Activated gamma-delta T cell treated with Interleukin-2 at 50 U/mL for 16 hours (primary cell): Measurements from ENCODE around the gene TMEM145.
A peak's percentile ranks its signal among the peaks of the same experiment; 100 is the strongest.

Experiments
- DNase-seq: peaks from one replicate; pipeline ENCODE4 v3.0.0-alpha.2; 2020

TMEM145 gene

DNA sequence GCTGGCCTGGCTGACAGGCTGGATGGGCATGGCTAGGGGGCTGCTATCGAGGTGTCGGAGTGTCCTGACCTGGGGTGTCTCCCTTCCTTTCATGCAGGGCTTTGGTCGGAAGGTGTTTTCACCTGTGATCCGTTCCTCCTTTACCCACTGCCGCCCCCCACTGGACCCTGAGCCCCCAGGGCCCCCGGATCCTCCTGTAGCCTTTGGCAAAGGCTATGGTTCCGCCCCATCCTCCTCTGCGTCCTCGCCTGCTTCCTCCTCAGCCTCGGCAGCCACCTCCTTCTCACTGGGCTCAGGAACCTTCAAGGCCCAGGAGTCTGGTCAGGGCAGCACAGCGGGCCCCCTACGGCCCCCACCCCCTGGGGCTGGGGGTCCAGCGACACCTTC, 23.0 kb upstream of the TMEM145 start:
- no peak for DNase-seq

DNA sequence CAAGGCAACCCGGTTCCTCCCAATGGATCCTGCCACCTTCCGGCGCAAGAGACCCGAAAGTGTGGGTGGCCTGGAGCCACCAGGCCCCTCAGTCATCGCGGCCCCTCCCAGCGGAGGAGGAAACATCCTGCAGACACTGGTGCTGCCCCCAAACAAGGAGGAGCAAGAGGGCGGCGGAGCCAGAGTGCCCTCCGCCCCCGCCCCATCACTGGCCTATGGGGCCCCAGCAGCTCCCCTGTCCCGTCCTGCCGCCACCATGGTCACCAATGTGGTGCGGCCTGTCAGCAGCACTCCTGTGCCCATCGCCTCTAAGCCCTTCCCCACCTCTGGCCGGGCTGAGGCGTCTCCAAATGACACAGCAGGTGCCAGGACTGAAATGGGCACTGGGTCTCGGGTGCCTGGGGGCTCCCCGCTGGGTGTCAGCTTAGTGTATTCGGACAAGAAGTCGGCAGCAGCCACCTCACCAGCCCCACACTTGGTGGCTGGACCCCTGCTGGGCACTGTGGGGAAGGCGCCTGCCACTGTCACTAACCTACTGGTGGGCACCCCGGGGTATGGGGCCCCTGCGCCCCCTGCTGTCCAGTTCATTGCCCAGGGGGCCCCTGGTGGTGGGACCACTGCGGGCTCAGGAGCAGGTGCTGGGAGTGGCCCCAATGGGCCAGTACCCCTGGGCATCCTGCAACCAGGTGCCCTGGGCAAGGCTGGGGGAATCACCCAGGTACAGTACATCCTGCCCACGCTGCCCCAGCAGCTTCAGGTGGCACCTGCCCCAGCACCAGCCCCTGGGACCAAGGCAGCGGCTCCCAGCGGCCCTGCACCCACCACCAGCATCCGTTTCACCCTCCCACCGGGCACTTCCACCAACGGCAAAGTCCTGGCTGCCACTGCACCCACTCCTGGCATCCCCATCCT, 22.3 kb upstream of the TMEM145 start:
- DNase-seq: peak; percentile 67

DNA sequence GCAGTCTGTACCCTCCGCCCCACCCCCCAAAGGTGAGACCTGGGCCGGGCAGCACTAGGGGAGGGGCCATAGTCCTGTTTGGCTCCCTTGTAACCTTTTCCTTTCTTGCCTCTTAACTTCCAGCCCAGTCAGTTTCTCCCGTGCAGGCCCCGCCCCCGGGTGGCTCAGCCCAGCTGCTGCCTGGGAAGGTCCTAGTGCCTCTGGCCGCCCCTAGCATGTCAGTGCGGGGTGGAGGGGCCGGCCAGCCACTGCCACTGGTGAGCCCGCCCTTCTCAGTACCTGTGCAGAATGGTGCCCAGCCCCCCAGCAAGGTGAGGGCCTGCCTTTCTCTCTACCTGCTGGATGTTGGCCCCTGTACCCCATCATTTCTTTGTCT, 21.7 kb upstream of the TMEM145 start:
- DNase-seq: no peak

DNA sequence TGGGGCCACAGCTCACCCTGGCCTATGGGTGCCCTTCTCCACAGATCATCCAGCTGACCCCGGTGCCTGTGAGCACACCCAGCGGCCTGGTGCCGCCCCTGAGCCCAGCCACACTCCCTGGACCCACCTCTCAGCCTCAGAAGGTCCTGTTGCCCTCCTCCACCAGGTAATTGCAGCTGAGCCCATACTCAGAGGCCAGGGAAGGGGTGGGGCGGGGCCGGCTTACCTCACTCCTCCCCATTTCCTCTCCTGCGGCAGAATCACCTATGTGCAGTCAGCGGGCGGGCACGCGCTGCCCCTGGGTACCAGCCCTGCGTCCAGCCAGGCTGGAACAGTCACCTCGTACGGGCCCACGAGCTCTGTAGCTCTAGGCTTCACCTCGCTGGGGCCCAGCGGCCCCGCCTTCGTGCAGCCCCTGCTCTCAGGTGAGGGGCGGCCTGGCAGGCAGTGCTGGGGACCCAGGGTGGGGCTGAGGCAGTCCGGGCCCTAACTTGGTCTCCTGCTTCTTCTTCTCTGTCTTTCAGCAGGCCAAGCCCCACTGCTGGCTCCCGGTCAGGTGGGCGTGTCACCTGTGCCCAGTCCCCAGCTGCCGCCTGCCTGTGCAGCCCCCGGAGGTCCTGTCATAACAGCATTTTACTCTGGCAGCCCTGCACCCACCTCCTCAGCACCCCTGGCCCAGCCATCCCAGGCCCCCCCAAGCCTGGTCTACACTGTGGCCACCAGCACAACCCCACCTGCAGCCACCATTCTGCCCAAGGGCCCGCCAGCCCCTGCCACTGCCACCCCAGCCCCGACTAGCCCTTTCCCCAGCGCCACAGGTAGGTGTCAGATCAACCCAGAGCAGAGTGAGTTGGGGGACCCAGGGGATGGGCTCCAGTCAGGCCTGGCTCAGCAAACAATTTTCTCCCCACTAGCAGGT, 20.8 kb upstream of the TMEM145 start:
- no peak for DNase-seq

DNA sequence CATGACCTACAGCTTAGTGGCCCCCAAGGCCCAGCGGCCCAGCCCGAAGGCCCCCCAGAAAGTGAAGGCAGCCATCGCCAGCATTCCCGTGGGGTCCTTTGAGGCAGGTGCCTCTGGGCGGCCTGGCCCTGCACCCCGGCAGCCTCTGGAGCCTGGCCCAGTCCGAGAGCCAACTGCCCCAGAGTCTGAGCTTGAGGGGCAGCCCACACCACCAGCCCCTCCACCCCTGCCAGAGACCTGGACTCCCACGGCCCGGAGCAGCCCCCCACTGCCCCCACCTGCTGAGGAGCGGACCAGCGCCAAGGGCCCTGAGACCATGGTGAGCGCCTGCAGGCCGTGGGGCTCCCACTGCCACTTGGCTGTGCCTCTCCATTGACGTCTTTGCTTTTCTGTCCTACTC, 20.1 kb upstream of the TMEM145 start:
- no peak for DNase-seq

DNA sequence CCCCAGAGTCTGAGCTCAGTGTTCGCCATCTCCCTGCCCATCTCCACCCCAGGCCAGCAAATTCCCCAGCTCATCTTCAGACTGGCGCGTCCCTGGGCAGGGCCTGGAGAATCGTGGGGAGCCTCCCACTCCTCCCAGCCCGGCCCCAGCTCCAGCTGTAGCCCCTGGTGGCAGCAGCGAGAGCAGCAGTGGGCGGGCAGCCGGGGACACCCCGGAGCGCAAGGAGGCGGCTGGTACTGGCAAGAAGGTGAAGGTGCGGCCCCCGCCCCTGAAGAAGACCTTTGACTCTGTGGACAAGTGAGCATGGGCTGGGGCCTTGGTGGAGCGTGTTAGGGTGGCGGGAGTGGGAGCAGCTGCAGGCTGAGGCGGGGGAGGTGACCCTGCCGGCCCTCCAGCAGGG, 19.6 kb upstream of the TMEM145 start:
- no peak for DNase-seq

DNA sequence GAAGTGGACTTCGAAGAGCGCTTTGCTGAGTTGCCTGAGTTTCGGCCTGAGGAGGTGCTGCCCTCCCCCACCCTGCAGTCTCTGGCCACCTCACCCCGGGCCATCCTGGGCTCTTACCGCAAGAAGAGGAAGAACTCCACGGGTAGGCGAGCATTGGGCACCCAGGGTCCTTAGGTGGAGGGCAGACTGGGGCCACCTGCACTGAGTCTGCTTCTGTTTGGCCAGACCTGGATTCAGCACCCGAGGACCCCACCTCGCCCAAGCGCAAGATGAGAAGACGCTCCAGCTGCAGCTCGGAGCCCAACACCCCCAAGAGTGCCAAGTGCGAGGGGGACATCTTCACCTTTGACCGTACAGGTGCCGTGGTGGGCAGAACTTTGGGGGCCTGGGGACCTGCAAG, 19.2 kb upstream of the TMEM145 start:
- no peak for DNase-seq

DNA sequence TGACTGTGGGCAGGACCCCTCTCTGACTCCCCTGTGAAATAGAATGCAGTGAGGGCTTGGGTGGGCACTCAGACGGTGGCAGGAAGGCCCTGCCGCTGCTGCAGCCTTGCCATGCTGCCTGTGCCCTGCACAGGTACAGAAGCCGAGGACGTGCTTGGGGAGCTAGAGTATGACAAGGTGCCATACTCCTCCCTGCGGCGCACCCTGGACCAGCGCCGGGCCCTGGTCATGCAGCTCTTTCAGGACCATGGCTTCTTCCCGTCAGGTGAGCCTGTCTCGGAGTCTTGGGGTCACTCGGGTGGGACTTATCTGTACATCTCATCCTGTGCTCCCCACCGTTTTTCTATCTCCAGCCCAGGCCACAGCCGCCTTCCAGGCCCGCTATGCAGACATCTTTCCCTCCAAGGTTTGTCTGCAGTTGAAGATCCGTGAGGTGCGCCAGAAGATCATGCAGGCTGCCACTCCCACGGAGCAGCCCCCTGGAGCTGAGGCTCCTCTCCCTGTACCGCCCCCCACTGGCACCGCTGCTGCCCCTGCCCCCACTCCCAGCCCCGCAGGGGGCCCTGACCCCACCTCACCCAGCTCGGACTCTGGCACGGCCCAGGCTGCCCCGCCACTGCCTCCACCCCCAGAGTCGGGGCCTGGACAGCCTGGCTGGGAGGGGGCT, 18.5 kb upstream of the TMEM145 start:
- no peak for DNase-seq

DNA sequence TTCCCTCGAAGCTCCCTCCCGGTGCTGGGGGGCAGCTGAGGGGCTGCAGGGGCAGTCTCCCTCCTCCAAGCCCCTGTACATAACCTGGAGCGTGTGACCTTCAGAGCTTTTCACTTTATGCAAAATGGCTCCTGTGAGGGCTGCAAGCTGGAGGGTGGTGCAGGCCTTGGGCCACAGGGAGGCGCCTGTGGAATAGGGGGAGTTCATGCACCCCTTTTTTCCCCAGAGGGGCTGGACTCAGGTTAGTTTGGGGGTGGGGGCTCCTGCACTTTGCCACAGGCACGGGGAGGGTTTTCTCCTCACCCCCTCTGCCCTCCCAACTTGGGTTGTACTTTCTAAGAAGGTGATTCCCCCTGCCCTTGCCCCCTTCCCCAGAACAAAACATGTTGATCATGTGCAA, 17.8 kb upstream of the TMEM145 start:
- DNase-seq: no peak

DNA sequence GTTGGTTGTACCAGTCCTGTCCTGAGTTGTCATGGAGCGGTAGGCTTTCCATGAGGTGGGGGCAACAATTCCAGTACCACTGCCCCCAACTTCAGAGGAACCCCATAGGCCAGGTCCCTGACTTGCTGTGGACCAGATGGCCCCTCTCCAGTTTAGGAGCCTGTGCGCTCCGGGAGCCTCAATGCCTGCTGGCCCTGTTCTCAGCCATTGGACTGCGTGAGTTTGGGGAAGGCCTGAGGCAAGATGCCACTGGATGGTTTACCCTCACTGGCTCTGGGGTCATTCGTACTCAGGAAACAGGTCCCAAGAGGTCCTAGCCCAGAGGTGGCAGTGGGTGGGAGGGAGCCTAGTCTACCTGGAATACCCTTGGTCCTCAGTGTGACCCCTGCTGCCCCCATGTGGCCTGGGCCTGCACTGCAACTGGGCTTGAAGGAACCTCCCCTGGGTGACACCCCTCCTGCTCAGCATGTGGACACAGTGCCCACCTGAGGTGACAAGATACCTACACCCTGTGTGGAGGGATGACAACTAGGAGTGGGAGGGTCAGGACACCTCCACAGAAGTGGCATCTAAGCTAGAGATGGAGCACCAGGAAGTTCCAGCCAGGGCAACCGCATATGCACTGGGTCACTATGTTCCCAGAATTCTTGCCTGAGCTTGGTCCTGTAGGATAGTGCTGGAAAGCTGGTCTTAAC, 17.1 kb upstream of the TMEM145 start:
- DNase-seq: peak; percentile 94

DNA sequence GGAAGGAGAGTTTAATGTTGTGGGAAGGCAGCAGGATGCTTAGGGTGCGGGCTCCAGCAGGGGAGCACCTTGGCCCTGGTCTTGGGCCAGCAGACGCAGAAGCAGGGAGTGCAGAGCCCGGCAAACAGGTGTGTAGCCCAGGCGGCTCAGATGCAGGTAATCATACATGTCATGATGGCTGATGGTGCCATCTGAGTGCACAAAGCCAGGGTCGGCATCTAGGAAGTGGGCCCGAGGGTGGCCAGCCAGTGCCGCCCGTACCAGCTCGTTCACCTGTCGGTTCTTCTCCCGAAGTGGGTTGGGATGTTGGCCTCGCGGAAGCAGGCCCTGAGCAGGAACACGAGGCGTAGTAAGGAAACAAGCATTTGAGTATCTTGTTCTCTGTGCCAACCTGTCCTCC, 16.1 kb upstream of the TMEM145 start:
- DNase-seq: no peak

DNA sequence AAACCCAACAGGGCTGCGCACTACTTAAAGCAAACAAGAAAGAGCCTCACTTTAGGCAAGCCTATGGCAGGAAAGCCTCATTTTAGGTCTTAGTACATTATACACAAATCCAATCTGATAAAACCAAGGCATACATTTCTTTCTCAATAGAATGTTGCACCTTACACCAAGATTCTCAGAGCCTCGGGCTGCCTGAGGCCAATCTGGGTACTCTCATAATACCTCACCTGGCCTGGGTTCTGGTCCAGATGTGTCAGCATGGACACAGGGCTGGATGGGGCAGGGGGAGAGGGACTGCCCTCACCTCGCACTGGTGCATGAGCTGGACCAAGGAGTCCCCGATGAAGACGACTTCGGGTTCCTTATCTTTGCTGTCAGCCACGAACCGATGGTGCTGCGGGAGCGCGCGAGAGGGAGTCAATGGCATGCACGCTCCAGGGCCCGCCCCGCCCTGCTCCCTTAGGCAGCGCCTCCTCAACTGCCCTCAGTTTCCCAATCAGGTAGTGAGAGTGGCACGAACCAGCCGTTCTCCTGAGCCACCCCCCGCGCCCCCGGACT, 11.4 kb upstream of the TMEM145 start, which contains the start of gene PRR19:
Gene PRR19 (plus strand): TSS at position 487 of the 558 bp plus-strand sequence. CDS start 7,453 bp downstream, outside the sequence.
- no peak for DNase-seq

DNA sequence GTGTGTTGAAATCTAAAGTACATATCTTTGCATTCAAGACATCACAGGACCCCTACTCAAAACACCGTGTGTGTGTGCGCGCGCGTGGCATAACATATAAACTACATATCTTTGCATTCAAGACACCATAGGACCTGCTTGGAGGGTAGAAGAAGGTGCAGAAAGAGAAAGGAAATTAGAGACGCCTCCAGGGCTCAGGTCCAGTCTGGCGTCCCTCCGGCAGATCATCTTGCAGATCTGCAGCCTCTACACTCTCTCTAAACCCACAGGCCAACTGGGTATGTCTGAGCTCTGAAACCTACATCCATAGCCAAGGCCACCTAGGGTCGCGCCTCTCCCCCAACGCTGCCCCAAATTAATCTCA, 10.0 kb upstream of the TMEM145 start:
- no peak for DNase-seq

DNA sequence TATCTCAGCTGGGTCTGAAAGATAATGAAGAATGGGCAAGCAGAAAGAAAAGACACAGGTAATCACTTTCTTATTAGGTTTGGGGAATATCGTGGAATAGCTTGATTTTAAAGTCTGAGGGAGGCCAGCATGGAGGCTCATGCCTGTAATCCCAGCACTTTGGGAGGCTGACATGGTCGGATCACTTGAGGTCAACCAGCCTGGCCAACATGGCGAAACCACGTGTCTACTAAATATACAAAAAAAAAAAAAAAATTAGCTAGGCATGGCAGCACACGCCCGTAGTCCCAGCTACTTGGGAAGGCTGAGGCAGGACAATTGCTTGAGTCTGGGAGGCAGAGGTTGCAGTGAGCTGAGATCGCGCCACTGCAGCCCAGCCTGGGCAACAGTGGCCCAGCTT, 9.2 kb upstream of the TMEM145 start:
- no peak for DNase-seq

DNA sequence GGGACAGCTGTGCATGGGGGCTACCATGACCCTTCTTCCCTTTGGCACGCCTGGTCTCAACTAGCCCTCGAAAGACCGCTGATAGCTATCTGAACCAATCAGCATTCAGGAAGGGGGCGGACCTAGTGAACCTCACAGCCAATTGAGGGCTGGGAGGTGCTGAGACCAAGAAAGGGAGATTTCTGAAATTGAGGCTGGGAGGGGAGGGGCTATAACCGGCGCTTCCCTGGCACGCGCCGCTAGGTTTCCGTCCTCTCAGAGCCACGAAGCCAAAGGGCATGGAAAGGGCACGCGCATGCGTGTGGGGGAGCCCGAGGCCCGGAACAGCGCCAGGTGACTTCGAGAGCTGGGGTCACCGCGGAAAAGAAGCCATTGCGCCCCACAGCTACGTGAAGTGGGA, 6.5 kb upstream of the TMEM145 start:
- no peak for DNase-seq

DNA sequence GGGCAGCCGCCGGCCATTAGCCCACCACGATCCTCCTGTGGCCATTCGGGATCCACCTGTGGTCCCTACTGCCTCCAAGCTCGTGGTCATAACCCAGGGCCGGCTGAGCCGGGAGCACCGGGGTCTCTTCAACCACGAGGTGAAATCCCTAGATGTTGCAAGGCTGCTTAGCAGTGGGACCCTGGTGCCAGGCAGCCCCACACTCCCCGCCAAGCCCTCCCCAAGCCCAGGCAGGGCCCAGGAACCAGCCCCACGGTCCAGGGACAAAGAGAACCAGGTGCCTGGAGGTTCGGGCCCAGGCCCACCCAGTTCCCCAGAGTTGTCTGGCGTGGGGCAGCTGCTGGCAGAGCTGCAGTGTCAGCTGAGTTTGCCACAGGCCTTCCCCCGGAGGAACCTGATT, 3.4 kb upstream of the TMEM145 start:
- no peak for DNase-seq

DNA sequence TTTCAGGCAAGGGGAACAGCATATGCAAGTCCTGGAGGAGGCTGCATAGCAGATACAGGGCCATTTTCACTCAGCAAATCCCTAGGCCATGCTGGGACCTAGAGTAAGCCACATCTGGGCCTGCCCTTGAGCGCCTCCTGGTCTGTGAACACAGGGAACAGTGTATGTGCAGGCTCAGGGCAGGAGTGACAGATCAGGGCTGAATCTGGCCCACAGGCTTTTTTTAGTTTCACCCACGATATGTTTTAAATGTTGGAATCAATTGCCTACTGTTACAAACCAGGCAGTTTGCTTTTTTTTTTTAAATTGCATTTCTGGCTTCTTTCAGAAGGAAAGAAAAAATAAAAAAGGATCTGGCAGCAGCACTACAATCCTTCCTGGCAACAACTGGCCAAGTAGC, 1.5 kb upstream of the TMEM145 start:
- no peak for DNase-seq

DNA sequence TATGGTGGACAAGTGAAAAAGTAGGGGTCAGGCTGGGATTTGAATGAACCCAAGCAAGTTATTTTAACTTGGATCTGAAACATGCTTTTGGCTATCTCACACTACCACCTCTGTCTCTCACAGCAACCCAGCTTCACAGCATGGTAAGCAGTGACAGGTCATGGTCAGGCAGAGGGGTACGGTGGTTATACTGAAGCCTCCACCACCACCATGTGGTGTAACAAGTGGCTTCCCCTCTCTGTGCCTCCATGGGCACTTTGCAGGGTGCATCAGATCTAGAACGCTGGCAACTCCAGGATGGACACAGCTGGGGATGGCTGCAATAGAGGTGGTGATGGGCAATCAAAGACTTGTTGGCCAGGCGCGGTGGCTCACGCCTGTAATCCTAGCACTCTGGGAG, 739 bp upstream of the TMEM145 start:
- DNase-seq: no peak

DNA sequence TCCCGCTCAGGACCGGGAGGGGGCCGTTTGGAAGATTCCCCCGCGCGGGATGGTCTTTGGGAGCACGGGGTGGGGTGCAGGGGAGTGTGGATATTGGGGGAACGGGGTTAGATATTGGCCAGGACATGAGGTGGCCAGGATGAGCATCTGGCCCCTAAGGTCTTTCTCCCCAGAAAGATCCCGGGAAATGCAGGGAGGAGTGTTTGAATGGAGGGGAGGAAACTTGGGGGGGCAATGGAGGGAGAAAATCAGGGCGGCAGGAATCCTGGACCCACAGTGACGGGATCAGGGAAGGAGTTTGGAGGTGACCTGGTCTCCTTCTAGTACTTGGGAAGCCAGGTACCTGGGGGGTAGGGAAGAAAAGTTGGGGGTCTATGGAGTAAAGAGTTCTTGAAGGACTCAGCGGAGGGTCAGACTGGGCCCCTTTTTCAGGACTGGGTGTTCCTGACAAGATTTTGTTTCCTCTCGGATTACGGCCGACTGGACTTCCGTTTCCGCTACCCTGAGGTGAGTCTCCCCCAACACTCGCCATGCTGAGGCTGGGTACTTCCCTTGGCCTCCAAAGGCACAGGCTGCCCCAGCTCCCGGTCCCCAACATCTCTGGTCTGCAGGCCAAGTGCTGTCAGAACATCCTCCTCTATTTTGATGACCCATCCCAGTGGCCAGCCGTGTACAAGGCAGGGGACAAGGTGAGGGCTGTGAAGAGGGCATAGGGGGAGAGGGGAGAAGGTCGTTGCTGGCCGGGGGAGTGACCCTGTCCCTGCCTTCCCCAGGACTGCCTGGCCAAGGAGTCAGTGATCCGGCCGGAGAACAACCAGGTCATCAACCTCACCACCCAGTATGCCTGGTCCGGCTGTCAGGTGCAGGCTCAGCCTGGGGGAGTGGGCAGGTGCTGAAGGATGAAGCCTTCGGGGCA, 989 bp downstream of the TMEM145 start:
- DNase-seq: no peak

DNA sequence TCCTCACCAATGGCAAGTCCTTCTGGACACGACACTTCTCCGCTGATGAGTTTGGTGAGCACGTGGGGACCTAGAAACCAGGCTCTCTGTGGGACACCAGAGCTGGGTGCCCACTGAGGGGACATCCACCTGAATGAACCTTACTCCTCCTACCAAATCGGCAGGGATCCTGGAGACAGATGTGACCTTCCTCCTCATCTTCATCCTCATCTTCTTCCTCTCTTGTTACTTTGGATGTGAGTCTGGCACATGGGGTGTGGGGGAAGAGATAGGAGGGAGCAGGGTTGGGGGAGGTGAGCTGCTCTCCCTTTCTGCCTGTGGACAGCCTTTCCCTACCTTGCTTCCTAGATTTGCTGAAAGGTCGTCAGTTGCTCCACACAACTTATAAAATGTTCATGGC, 1.9 kb downstream of the TMEM145 start:
- no peak for DNase-seq
